ENCODE results near the gene COPE. TPM values are rescaled to one million over a fixed set of nuclear protein-coding genes. Genes with fewer than 3 reads are reported as not detected.

Gene COPE
- total and polyA plus RNA-seq, 2 donors (not counting 1 experiment from before 2014, with no cell fraction given), result 154 to 279 TPM

- Histone ChIP-seq H3K4me2 (replicated peaks; ENCODE audit: low read depth, low read length, poor library complexity, severe bottlenecking) (no peak overlapping the region), H2AFZ (ENCODE audit: insufficient read depth, low read depth, low read length, poor library complexity, severe bottlenecking) (no peak overlapping the region), H3K4me3 (ENCODE audit: control extremely low read depth in 1 of 5, extremely low read depth in 1 of 5, insufficient read depth in 1 of 5, low read depth in 2 of 5, low read length in 4 of 5) (no peak overlapping the region), H3K27ac (ENCODE audit: low read length in 2 of 2) (no peak overlapping the region), H3K27me3 (replicated peaks in 1 of 4; ENCODE audit: control extremely low read depth in 1 of 4, control insufficient read depth in 3 of 4, insufficient read depth in 4 of 4, low read length in 3 of 4) (no peaks in the 10 kb centered on the region), H3K4me1 (ENCODE audit: control insufficient read depth in 2 of 2, insufficient read depth in 2 of 2, low read length in 2 of 2) (peaks cover 21 to 38% of the 10 kb centered on the region in 2 donors), H3K36me3 (replicated peaks in 1 of 2; ENCODE audit: control extremely low read depth in 1 of 2, control insufficient read depth in 1 of 2, extremely low read depth in 1 of 2, insufficient read depth in 2 of 2, low read length in 1 of 2) (peaks cover 0 to 88% of the 10 kb centered on the region in 2 experiments), H4K20me1 (ENCODE audit: control insufficient read depth, insufficient read depth, low read length, poor library complexity, severe bottlenecking) (peaks cover 87% of the 10 kb centered on the region), H3K9me3 (ENCODE audit: control extremely low read depth in 1 of 3, control insufficient read depth in 2 of 3, insufficient read depth in 1 of 3, low read length in 2 of 3) (no peaks in the 10 kb centered on the region), H3K79me2 (ENCODE audit: control insufficient read depth, insufficient read depth, low read length) (peaks cover 59% of the 10 kb centered on the region), H3K9ac (ENCODE audit: low read length) (no peak overlapping the region)
- Mint-ChIP-seq H3K4me1 (peaks cover 34% of the 10 kb centered on the region), H3K4me3 (no peak overlapping the region), H3K9me3 (ENCODE audit: insufficient read depth) (no peaks in the 10 kb centered on the region), H3K27me3 (no peaks in the 10 kb centered on the region), H3K27ac (no peak overlapping the region)
- DNase-seq (no peak), ATAC-seq (ENCODE audit: low read depth) (no peak)
- intact Hi-C loops (cut with micrococcal nuclease), result no loop called here
- no peak for TF ChIP-seq EZH2 (IDR thresholded peaks at IDR 0.05; ENCODE audit: borderline replicate concordance, insufficient read depth, low read depth, low read length, poor library complexity, severe bottlenecking)
- TF ChIP-seq, protein P1, sequence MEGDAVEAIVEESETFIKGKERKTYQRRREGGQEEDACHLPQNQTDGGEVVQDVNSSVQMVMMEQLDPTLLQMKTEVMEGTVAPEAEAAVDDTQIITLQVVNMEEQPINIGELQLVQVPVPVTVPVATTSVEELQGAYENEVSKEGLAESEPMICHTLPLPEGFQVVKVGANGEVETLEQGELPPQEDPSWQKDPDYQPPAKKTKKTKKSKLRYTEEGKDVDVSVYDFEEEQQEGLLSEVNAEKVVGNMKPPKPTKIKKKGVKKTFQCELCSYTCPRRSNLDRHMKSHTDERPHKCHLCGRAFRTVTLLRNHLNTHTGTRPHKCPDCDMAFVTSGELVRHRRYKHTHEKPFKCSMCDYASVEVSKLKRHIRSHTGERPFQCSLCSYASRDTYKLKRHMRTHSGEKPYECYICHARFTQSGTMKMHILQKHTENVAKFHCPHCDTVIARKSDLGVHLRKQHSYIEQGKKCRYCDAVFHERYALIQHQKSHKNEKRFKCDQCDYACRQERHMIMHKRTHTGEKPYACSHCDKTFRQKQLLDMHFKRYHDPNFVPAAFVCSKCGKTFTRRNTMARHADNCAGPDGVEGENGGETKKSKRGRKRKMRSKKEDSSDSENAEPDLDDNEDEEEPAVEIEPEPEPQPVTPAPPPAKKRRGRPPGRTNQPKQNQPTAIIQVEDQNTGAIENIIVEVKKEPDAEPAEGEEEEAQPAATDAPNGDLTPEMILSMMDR (IDR thresholded peaks at IDR 0.05), result no peak
- ChIA-PET POLR2A (no interaction called here), CTCF (interaction anchor here (1.0 to 1.1 kb wide), 2 partner anchors 257 to 332 kb away, joined by 3 read pairs; no protein-coding TSS in a partner anchor)
- 97% methylated on average over 29 of the region's 31 CpGs for WGBS (ENCODE audit: insufficient coverage)
Observed at GRCh38 chr19:18851673-18852325, 67.4 kb downstream of the COPE start.

Measured in B cell (primary cell).